Ishikawa (cell line): ENCODE measurements around the gene ETV6.

ENCODE experiments used
- CEBPB ChIP-seq: IDR thresholded peaks from 2 replicates; pipeline ENCODE4 v1.6.1; 2012
- CREB1 ChIP-seq: IDR thresholded peaks from 2 replicates; pipeline ENCODE4 v1.6.1; 2012; ENCODE audit warnings: low read depth
- EGR1 ChIP-seq: IDR thresholded peaks from 2 replicates; pipeline ENCODE4 v1.6.1; 2012
- EP300 ChIP-seq: IDR thresholded peaks from 2 replicates; pipeline ENCODE4 v1.6.1; 2012; ENCODE audit warnings: borderline replicate concordance
- FOXM1 ChIP-seq: IDR thresholded peaks from 2 replicates; pipeline ENCODE4 v1.6.1; 2012; ENCODE audit warnings: low read depth, borderline replicate concordance
- NFIC ChIP-seq: IDR thresholded peaks from 2 replicates; pipeline ENCODE4 v1.6.1; 2012
- RAD21 ChIP-seq: IDR thresholded peaks from 2 replicates; pipeline ENCODE4 v1.6.1; 2012; ENCODE audit warnings: low read depth
- TAF1 ChIP-seq: IDR thresholded peaks from 2 replicates; pipeline ENCODE4 v1.6.1; 2012; ENCODE audit warnings: low read depth, mild to moderate bottlenecking
- TCF12 ChIP-seq: IDR thresholded peaks from 2 replicates; pipeline ENCODE4 v1.6.1; 2012; ENCODE audit warnings: low read depth
- TEAD4 ChIP-seq: IDR thresholded peaks from 2 replicates; pipeline ENCODE4 v1.6.1; 2012
- YY1 ChIP-seq: IDR thresholded peaks from 2 replicates; pipeline ENCODE4 v1.6.1; 2012; ENCODE audit warnings: low read depth
- TF ChIP-seq, protein P1 (sequence below): IDR thresholded peaks from 2 replicates; pipeline ENCODE4 v1.6.1; 2012; ENCODE audit warnings: low read depth, mild to moderate bottlenecking
- TF ChIP-seq, protein P2 (sequence below): IDR thresholded peaks from 2 replicates; pipeline ENCODE4 v1.6.1; 2012
- TF ChIP-seq, protein P3 (sequence below): IDR thresholded peaks from 2 replicates; pipeline ENCODE4 v1.6.1; 2012

DNA sequence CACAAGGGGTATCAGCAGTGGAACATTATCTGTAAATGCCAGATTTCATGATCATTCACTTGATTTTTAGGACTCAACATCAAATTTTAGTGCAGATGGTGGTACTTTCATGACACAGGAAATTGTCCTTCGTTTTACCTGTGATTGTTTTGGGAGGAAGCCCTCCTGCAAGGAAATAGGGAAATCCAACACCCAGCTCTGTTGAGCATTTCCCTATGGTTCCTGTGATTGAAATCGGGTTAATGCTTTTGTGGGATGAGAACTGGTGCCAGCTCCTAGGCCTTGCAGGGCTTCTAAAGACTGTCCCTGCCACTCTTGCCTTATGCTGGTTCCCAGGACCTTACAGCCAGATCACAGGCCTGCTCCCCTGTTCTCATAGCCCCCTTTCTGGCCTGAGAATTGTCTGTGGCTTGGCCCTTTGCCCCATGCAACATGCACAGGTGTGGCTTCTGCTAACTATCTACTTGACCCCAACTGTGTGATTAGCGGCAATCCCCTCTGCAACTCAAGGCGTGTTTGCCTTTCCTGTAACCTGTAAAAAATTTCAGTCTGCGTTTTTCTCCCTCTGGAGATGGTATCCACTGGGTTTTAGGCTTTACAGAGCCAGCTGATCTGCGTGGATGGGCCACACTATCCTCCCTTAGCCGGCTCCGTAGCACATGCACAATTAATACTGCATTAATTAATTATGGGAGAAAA is 112.5 kb downstream of the ETV6 start:
- no peak for TF ChIP-seq RAD21
- TF ChIP-seq FOXM1, result no peak
- no peak for TF ChIP-seq TEAD4
- TF ChIP-seq YY1, result no peak
- TF ChIP-seq CEBPB, result no peak
- no peak for TF ChIP-seq EP300
- TF ChIP-seq TAF1, result no peak
- TF ChIP-seq, protein P1, sequence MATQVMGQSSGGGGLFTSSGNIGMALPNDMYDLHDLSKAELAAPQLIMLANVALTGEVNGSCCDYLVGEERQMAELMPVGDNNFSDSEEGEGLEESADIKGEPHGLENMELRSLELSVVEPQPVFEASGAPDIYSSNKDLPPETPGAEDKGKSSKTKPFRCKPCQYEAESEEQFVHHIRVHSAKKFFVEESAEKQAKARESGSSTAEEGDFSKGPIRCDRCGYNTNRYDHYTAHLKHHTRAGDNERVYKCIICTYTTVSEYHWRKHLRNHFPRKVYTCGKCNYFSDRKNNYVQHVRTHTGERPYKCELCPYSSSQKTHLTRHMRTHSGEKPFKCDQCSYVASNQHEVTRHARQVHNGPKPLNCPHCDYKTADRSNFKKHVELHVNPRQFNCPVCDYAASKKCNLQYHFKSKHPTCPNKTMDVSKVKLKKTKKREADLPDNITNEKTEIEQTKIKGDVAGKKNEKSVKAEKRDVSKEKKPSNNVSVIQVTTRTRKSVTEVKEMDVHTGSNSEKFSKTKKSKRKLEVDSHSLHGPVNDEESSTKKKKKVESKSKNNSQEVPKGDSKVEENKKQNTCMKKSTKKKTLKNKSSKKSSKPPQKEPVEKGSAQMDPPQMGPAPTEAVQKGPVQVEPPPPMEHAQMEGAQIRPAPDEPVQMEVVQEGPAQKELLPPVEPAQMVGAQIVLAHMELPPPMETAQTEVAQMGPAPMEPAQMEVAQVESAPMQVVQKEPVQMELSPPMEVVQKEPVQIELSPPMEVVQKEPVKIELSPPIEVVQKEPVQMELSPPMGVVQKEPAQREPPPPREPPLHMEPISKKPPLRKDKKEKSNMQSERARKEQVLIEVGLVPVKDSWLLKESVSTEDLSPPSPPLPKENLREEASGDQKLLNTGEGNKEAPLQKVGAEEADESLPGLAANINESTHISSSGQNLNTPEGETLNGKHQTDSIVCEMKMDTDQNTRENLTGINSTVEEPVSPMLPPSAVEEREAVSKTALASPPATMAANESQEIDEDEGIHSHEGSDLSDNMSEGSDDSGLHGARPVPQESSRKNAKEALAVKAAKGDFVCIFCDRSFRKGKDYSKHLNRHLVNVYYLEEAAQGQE, result no peak
- TF ChIP-seq, protein P2, sequence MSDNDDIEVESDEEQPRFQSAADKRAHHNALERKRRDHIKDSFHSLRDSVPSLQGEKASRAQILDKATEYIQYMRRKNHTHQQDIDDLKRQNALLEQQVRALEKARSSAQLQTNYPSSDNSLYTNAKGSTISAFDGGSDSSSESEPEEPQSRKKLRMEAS, result no peak
- no peak for TF ChIP-seq CREB1
- TF ChIP-seq NFIC, result no peak
- TF ChIP-seq TCF12, result no peak
- no peak for TF ChIP-seq EGR1
- TF ChIP-seq, protein P3, sequence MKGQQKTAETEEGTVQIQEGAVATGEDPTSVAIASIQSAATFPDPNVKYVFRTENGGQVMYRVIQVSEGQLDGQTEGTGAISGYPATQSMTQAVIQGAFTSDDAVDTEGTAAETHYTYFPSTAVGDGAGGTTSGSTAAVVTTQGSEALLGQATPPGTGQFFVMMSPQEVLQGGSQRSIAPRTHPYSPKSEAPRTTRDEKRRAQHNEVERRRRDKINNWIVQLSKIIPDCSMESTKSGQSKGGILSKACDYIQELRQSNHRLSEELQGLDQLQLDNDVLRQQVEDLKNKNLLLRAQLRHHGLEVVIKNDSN, result no peak
